Dermis blood vessel endothelial cell (primary cell): ENCODE results near the gene CARD19. TPM values are rescaled to one million over a fixed set of nuclear protein-coding genes. Genes with fewer than 3 reads are reported as not detected.

Experiments
- DNase-seq: peaks from one replicate; pipeline ENCODE4 v3.0.0; 2010
- total RNA-seq: library from RNA; depleted of rRNA; stranded (reverse); fragments of >200 nt; gene quantifications from 2 replicates; pipeline ENCODE4 v1.2.3, GENCODE V29; 2014

The CARD19 gene
- total RNA-seq, 1 donor from 2014 or later = 74.4 TPM

DNA sequence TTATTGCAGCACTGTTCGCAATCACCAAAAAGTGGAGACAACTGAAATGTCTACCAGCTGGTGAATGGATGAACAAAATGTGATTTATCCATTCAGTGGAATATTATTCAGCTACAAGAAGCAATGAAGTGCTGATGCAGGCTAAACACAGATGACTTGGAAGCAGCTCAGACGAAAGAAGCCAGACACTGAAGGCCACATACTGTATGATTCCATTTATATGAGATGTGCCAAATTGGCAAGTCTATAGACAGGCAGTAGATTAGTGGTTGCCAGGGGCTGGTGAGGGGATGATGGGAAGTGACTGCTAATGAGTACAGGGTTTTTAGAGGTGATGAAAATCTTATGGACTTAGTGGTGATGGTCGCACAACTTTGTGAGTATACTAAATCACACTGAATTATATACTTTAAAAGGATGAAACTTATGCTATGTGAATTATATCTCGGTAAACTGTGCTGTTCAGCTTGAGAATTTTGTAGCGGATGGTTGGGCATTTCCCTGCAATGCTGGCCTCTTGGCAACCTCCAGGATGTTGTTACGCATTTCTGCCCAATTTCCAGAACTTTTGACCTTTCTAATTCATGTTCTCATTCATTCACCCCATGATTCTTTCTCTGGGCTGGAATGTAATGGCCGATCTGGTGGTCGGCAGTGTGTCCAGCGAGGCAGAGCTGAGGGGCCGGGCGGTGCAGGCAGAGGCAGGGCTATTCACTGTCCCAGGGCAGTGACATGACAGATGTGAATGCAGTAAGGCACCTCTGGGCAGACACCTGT is 66.0 kb downstream of the CARD19 start:
- DNase-seq = no peak

Other genes starting within 250 kb of the CARD19 start
- 15.0 and 15.4 TPM in 2 replicates for gene ZNF484, start 218.2 kb upstream of the CARD19 start, total RNA-seq
- gene FGD3, start 148.7 kb upstream of the CARD19 start, total RNA-seq = 0.17 TPM in 1 of 2 replicates, not detected in the other
- gene SUSD3, start 37.5 kb upstream of the CARD19 start, total RNA-seq = not detected in 2 replicates
- gene NINJ1, start 38.0 kb downstream of the CARD19 start, total RNA-seq = 35.4 and 52.0 TPM in 2 replicates
- not detected in 2 replicates for gene WNK2, start 87.9 kb downstream of the CARD19 start, total RNA-seq